Spinal cord (tissue), 10 donors: ENCODE data around the gene GPA33. TPM values are rescaled to one million over a fixed set of nuclear protein-coding genes. Genes with fewer than 3 reads are reported as not detected.

ENCODE experiments used
- DNase-seq, 6 donors: peaks; one replicate each; pipeline versions ENCODE4 v3.0.0 to v3.0.0-alpha.2; 2013 to 2015; ENCODE audit warnings: low spot score in 6 of 6, low read depth in 4 of 6
- H3K27ac ChIP-seq: one replicate; pipeline ENCODE4 v1.5.1; 2013; ENCODE audit warnings: low read depth, low read length, control low read depth
- H3K27me3 ChIP-seq: one replicate; pipeline ENCODE4 v1.6.1; 2013; ENCODE audit warnings: low read length; ENCODE audit not compliant: control insufficient read depth, insufficient read depth
- H3K36me3 ChIP-seq: one replicate; pipeline ENCODE4 v1.6.1; 2013; ENCODE audit warnings: low read length; ENCODE audit not compliant: control insufficient read depth, insufficient read depth
- H3K4me1 ChIP-seq: one replicate; pipeline ENCODE4 v1.6.1; 2013; ENCODE audit warnings: low read length; ENCODE audit not compliant: control insufficient read depth, insufficient read depth
- H3K4me3 ChIP-seq: one replicate; pipeline ENCODE4 v1.5.1; 2013; ENCODE audit warnings: low read depth, low read length, control low read depth
- H3K9me3 ChIP-seq: one replicate; pipeline ENCODE4 v1.6.1; 2013; ENCODE audit warnings: low read length; ENCODE audit not compliant: control insufficient read depth, insufficient read depth
- WGBS: methylation state at CpG from one replicate; pipeline ENCODE4 v1.1.5; 2013; ENCODE audit warnings: missing lambda C conversion rate; ENCODE audit not compliant: insufficient coverage; 5-methylcytosine and 5-hydroxymethylcytosine counted together
- polyA plus RNA-seq, 2 donors: library from polyadenylated mRNA; unstranded; fragments of 120-200 nt; gene quantifications; one replicate each; pipeline ENCODE4 v1.2.1, GENCODE V29; 2013; ENCODE audit not compliant: insufficient read length in 2 of 2
- total RNA-seq, 2 donors: library from RNA; depleted of rRNA in 1 of 2; stranded (reverse); fragments of 120-200 nt in 1 of 2; fragments of >200 nt in 1 of 2; gene quantifications; one replicate each; pipeline versions ENCODE4 v1.2.3 to v1.2.4, GENCODE V29; 2013 to 2014
- donor health status: healthy.

Gene GPA33
- total and polyA plus RNA-seq, 4 donors, result 0.18 to 0.44 (median 0.24) TPM

DNA sequence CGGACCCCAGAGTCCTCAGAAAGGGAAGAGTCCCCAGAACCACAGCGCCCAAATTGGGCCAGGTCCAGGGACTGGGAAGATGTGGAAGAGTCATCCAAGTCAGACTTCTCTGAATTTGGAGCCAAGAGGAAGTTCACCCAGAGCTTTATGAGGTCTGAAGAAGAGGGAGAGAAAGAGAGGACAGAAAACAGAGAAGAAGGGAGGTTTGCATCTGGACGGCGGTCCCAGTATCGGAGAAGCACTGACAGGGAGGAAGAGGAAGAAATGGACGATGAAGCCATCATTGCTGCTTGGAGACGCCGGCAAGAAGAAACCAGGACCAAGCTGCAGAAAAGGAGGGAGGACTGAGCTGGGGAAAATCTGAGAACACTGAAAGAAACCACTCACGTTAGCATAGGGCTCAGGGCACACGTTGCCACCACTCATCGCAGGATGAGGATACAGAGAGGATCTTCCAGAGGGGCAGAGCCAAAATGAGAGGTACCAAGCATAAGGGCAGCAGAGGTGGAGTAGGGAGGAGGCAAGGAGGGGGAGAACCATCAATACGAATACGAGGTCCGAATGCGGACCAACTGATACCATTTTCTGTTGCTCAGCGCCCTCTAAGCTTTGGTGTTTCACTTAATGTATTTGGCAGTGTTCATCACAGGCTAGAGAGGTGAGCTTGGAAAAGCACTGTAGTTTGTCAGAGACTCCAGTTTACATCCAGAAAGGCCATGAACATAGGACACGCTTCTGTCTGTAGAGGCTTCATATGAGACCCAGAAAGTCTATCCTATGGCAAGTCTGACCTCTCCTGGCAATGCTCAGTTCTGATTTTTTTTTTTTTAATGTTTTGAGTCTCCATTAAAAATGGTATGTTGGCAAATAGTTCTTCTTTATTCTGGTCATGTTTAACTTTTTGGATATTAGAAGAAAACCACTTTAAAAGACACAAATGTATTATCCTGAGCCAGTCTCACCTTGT lies 38.4 kb upstream of the GPA33 start:
- Histone ChIP-seq H3K9me3 (no peaks in the 10 kb centered on the region), H3K27ac (no peak overlapping the region), H3K4me1 (no peaks in the 10 kb centered on the region), H3K4me3 (no peak overlapping the region), H3K27me3 (no peaks in the 10 kb centered on the region), H3K36me3 (no peaks in the 10 kb centered on the region)
- WGBS, result 91% methylated on average over 16 of the region's 17 CpGs
- DNase-seq, result no peak

DNA sequence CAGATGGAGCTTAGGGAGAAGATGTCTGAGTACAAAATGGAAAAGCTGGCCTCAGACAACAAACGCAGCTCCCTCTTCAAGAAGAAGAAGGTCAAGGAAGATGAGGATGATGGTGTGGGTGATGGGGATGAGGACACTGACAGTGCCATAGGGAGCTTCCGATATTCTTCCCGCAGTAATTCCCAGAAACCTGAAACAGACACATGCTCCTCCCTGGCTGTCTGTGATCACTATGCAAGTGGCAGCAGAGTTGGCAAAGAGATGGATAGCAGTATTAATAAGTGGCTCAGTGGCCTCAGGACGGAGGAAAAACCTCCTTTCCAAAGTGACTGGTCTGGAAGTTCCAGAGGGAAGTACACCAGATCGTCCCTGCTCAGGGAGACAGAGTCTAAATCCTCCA lies 37.5 kb upstream of the GPA33 start:
- H3K27me3 ChIP-seq, result no peaks in the 10 kb centered on the region
- no peak overlapping the region for H3K27ac ChIP-seq
- no peak overlapping the region for H3K4me3 ChIP-seq
- no peaks in the 10 kb centered on the region for H3K9me3 ChIP-seq
- DNase-seq, result no peak
- H3K4me1 ChIP-seq, result no peaks in the 10 kb centered on the region
- 100% methylated on average over 4 of the region's 5 CpGs for WGBS
- no peaks in the 10 kb centered on the region for H3K36me3 ChIP-seq

DNA sequence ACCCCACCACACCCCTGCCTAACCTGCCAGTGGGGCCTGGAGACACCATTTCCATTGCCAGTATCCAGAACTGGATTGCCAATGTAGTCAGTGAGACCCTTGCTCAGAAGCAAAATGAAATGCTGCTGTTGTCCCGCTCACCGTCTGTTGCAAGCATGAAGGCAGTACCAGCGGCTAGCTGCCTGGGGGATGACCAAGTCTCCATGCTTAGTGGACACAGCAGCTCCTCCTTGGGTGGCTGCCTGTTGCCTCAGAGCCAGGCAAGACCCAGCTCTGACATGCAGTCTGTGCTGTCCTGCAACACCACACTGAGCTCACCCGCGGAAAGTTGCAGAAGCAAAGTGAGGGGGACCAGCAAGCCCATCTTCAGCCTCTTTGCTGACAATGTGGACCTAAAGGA lies 37.1 kb upstream of the GPA33 start:
- Histone ChIP-seq H3K27me3 (no peaks in the 10 kb centered on the region), H3K36me3 (no peaks in the 10 kb centered on the region), H3K4me3 (no peak overlapping the region), H3K27ac (no peak overlapping the region), H3K9me3 (no peaks in the 10 kb centered on the region), H3K4me1 (no peaks in the 10 kb centered on the region)
- no peak for DNase-seq
- WGBS, result 97% methylated on average over 5 of the region's 5 CpGs

DNA sequence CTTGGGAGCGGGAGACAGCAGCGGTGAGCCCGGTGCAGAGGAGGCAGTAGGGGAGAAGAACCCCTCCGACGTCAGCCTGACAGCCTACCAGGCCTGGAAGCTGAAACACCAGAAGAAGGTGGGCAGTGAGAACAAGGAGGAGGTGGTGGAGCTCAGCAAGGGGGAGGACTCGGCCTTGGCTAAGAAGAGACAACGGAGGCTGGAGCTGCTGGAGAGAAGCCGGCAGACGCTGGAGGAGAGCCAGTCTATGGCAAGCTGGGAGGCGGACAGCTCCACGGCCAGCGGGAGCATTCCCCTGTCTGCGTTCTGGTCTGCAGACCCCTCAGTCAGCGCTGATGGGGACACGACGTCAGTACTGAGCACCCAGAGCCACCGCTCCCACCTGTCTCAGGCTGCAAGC lies 36.6 kb upstream of the GPA33 start:
- Histone ChIP-seq H3K27me3 (no peaks in the 10 kb centered on the region), H3K9me3 (no peaks in the 10 kb centered on the region), H3K36me3 (no peaks in the 10 kb centered on the region), H3K4me3 (no peak overlapping the region), H3K4me1 (no peaks in the 10 kb centered on the region), H3K27ac (no peak overlapping the region)
- WGBS, result 94% methylated on average over 17 of the region's 17 CpGs
- no peak for DNase-seq

DNA sequence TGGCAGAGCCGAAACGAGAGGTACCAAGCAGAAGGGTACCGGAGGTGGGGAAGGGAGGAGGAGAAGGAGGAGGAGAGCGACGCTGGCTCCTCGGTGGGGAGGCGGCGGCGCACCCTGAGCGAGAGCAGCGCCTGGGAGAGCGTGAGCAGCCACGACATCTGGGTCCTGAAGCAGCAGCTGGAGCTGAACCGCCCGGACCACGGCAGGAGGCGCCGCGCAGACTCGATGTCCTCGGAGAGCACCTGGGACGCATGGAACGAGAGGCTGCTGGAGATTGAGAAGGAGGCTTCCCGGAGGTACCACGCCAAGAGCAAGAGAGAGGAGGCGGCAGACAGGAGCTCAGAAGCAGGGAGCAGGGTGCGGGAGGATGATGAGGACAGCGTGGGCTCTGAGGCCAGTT lies 36.1 kb upstream of the GPA33 start:
- no peaks in the 10 kb centered on the region for H3K27me3 ChIP-seq
- no peak overlapping the region for H3K27ac ChIP-seq
- 88% methylated on average over 27 of the region's 28 CpGs for WGBS
- peaks cover 5% of the 10 kb centered on the region for H3K4me1 ChIP-seq
- no peaks in the 10 kb centered on the region for H3K9me3 ChIP-seq
- H3K36me3 ChIP-seq, result no peaks in the 10 kb centered on the region
- H3K4me3 ChIP-seq, result no peak overlapping the region
- DNase-seq, result no peak

DNA sequence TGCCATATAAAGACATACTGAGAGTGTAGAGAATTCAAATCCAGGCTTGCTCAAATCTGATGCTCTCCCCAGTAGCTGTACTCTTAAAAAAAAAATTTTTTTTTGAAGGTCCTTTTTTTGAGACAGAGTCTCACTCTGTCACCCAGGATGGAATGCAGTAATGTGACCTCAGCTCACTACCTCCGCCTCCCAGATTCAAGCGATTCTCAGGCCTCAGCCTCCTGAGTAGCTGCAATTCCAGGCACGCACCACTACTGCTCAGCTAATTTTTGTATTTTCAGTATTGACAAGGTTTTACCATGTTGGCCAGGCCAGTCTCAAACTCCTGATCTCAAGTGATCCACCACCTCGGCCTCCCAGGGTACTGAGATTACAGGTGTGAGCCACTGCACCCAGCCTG lies 32.4 kb upstream of the GPA33 start:
- Histone ChIP-seq H3K27me3 (no peaks in the 10 kb centered on the region), H3K27ac (no peak overlapping the region), H3K9me3 (no peaks in the 10 kb centered on the region), H3K4me1 (peaks cover 14% of the 10 kb centered on the region), H3K36me3 (no peaks in the 10 kb centered on the region), H3K4me3 (no peak overlapping the region)
- DNase-seq, result no peak
- WGBS, result 94% methylated on average over 2 of the region's 4 CpGs

DNA sequence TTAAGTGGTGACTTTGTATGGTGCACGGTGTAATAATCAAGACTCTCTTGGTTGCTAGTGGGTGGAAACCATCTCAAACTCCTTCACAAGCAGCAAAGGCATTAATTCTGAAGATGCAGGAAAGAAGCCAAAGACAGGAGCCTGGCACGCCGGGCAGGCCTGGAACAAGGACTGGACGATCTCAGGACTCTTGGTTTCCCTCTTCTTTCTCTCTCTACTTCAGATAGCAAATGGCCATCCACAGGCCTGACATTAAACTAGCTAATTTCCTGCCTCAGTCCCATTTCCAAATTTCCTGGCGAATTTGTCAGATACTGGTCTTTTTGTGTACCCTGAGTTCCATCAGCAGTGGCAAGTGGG lies 31.9 kb upstream of the GPA33 start:
- no peaks in the 10 kb centered on the region for H3K36me3 ChIP-seq
- H3K27ac ChIP-seq, result no peak overlapping the region
- H3K9me3 ChIP-seq, result no peaks in the 10 kb centered on the region
- H3K4me3 ChIP-seq, result no peak overlapping the region
- DNase-seq, result no peak
- peaks cover 14% of the 10 kb centered on the region for H3K4me1 ChIP-seq
- 69% methylated on average over 4 of the region's 5 CpGs for whole genome bisulfite sequencing
- no peaks in the 10 kb centered on the region for H3K27me3 ChIP-seq

DNA sequence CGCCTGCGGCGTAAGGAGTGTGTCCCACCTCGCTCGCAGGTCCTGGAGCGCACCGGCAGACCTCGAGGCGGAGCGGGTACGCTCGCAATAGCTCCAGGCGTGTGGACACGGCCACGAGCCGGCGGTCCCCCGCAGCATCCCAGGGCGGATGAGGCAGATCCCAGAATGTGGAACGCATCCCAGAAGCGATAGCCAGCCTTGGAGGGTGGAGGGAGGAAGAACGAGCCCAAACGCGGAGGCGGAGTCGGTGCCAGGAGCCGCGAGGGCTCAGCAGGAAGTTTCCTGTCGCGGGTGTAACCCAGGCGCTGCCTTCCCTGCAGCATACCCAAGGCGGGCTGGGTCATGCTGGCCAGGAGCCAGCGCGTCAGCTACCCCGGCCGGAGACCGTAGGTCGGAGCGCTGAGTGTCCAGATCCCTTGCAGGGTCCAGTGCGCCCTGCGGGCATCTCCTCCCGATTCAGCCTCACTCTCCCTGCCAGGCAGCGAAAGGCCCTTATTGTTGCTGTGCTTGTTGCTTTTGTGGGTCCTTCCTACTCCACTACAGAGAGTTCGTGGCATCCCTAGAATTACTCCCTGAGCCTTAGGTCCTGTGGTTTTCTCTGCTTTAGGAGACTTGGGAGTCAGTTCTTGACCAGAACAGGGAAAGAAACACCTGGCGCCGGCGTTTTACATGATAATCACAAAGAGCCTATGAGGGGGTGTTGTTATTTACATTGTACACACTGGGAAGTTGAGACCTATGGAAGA lies 31.4 kb upstream of the GPA33 start:
- DNase-seq, result peak in 2 of 6 donors; percentile 62 to 75
- 8% methylated on average over 40 of the region's 47 CpGs for WGBS
- H3K4me3 ChIP-seq, result peak overlapping the region; percentile 38
- H3K36me3 ChIP-seq, result no peaks in the 10 kb centered on the region
- no peak overlapping the region for H3K27ac ChIP-seq
- H3K4me1 ChIP-seq, result peaks cover 14% of the 10 kb centered on the region
- H3K9me3 ChIP-seq, result no peaks in the 10 kb centered on the region
- no peaks in the 10 kb centered on the region for H3K27me3 ChIP-seq

DNA sequence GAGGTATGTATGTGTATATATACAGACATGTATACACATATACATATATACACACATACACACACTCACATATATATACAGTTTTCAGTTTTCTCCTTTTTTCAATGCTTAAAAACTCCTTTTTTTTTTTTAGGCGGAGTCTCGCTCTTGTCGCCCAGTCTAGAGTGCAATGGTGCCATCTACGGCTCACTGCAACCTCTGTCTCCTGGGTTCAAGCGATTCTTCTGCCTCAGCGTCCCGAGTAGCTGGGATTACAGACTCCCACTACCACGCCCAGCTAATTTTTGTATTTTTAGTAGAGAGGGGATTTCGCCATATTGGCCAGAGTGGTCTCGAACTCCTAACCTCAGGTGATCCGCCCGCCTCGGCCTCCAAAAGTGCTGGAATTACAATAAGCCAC lies 30.7 kb upstream of the GPA33 start:
- H3K27me3 ChIP-seq, result no peaks in the 10 kb centered on the region
- no peak for DNase-seq
- no peaks in the 10 kb centered on the region for H3K36me3 ChIP-seq
- H3K27ac ChIP-seq, result no peak overlapping the region
- no peaks in the 10 kb centered on the region for H3K9me3 ChIP-seq
- 40% methylated on average over 3 of the region's 13 CpGs for WGBS
- H3K4me1 ChIP-seq, result peaks cover 14% of the 10 kb centered on the region
- peak overlapping the region; percentile 38 for H3K4me3 ChIP-seq
